ENCODE measurements around the gene C2orf81.

- TF ChIP-seq, protein P1, sequence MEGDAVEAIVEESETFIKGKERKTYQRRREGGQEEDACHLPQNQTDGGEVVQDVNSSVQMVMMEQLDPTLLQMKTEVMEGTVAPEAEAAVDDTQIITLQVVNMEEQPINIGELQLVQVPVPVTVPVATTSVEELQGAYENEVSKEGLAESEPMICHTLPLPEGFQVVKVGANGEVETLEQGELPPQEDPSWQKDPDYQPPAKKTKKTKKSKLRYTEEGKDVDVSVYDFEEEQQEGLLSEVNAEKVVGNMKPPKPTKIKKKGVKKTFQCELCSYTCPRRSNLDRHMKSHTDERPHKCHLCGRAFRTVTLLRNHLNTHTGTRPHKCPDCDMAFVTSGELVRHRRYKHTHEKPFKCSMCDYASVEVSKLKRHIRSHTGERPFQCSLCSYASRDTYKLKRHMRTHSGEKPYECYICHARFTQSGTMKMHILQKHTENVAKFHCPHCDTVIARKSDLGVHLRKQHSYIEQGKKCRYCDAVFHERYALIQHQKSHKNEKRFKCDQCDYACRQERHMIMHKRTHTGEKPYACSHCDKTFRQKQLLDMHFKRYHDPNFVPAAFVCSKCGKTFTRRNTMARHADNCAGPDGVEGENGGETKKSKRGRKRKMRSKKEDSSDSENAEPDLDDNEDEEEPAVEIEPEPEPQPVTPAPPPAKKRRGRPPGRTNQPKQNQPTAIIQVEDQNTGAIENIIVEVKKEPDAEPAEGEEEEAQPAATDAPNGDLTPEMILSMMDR (IDR thresholded peaks at IDR 0.05), result no peak
- TF ChIP-seq ZC3H11A (IDR thresholded peaks at IDR 0.05) (no peak), RFX5 (IDR thresholded peaks at IDR 0.05) (no peak), POLR2A (IDR thresholded peaks at IDR 0.05; ENCODE audit: low read length) (no peak), CHD4 (IDR thresholded peaks at IDR 0.05; ENCODE audit: borderline replicate concordance) (no peak), KDM1A (IDR thresholded peaks at IDR 0.05; ENCODE audit: low read depth) (no peak), CHD2 (IDR thresholded peaks at IDR 0.05; ENCODE audit: low read length, partially characterized antibody) (no peak), RAD21 (conservative IDR thresholded peaks at IDR 0.05 in 1 of 2, IDR thresholded peaks at IDR 0.05 in 1 of 2) (no peak), REST (IDR thresholded peaks at IDR 0.05) (no peak)
Measured at GRCh38 chr2:74364533-74365505, 56.6 kb downstream of the C2orf81 start.
